Measurements from ENCODE around the gene FAIM2. TPM values are rescaled to one million over a fixed set of nuclear protein-coding genes. Genes with fewer than 3 reads are reported as not detected.
"Not testable (repeated sequence)": the region's sequence is repeated elsewhere in the genome, so short reads cannot be mapped to it uniquely, and the experiment has no call there.

Gene FAIM2
- total RNA-seq, 1 donor from 2014 or later, result 17.9 TPM

DNA sequence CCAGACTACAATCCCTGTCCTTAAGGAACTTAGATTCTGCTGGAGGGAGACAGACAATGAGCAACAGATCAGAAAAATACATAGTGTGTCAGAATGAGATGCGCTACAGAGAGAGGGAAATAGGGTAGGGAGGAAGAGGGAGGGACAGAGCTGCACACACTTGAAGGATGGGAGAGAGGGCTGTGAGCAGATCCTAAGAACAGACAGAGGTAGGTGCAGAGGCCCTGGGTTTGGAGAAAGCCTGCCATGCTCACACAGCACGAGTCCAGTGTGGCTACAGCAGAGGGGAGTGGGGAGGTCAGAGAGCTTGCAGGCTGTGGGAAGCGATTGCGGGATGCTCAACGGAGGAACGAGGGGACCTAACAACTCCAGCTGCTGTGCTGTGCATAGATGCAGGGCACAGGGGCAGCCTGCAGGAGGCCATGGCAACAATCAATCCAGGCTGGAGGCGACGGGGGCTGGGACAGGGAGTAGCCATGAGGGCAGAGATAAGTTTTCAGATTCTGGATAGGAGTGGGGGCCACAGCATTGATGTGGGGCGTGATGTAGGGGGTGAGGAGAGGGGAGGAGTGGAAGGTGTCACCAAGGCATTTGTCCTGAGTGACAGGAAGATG is 20.7 kb downstream of the FAIM2 start:
- FAIRE-seq (no peak), DNase-seq (ENCODE audit: low spot score in 2 of 2) (no peak)

DNA sequence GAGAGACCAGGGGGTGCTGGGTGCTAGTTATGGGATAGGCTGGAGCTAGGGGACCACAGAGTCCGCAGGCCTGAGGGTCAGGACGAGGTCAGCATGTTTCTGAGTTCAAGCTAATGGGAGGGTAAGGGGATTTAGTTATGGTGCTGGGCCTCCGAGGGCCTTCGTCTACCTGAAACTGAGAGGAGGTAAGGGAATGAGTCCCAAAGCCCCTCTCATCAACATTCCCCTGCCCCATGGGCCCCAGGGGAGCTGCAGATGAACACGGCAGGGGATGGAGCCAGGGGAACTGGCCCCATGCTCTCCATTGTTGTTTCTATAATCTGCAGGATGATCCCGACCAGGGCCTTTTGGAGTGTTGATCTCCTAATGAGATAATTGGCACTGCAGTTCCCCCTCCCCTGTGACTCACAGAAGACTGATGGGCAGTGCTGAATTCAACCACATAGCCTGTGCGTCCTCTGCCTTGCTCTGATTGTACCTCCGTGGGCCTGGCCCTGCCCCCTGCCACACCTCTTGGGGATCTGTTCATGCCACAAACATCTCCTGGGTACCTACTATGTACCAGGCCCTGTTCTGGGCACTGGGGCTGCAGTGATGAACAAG is 21.4 kb downstream of the FAIM2 start:
- FAIRE-seq (no peak), DNase-seq (ENCODE audit: low spot score in 2 of 2) (no peak)

DNA sequence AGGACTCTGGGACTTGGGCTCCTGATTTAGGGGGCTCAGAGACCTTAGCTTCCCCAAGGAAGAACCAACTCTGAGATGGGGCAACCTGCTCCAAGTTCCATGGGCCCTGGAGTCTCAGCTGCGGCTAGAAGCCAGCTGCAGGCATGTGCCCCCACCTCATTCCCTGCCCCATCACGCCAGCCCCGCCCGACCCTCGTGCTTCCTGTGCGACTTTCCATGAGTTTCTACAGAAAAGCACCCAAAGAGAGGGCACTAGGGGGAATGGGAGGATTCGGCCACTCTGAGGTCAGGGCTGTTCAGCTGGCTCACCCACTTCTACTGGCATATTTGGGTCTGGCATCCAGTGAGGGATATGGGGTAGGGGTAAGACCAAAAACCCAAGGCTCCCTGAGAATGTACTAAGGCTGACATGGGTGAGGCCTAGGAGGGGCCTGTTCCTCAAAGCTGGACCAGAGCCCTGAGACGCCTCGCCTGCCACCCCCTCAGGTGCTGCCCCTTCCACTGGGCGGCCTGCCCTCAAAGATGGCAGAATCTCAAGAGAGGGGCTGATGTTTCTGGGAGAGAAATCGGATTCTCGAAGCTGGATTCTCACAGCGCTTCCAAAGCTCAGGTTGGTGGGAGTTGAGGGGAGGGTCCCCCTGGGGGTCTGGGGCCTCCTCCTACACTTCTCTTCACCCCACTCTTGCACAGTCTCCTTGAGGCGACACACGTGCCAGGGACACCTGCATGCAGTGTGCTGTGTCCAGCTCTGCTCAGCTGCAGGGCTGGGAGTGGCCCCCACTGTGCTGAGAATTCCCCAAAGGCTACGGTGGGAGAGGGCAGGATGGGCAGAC is 22.1 kb downstream of the FAIM2 start:
- no peak for DNase-seq (ENCODE audit: low spot score in 2 of 2)

DNA sequence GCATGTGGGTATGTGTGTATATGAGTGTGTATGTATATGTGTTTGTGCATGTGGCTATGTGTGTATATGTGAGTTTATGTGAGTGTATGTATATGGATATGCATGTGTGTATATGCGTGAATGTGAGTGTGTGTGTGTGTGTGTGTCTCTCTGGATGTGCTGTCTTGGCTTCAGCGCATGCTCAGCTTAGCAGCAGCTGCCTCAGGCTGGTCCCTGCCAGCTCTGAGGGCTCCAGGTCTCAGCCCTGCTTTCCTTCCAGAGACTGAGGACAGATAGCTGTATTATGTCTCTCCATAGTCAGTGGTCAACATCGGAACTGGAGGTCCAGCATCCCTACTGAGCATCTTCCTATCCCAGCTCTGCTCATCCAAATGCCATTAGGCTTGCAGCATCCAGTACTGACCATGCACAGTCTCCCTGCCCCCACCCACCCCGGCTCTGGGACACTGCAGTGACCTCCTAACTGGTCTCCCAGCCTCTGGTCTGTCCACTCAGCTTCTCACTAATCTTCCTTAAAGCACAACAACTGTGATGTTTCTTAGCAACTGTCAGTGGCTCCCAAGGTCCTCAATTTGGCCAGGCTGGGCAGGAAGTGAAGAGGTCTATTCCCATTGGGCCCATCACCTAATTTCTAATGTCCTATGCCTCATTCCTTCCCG is 22.8 kb downstream of the FAIM2 start:
- DNase-seq (ENCODE audit: low spot score in 2 of 2) (no peak), FAIRE-seq (no peak)

More for the DNA sequence above, 22.1 kb downstream of the FAIM2 start:
- FAIRE-seq, result no peak

DNA sequence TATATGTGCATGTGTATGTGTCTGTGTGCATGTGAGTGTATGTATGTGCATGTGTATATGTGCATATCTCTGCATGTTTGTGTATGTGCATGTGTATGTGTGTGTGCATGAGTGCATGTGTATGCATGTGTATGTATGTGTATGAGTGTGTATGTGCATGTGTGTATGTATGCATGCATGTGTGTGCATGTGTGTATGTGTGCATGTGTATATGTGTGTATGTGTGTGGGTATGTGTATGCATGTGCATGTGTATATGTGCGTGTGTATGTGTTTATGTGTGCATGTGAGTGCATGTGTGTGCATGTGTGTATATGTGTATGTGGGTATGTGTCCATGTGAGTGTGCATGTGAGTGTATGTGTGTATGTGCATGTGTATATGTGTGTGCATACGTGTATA is 24.6 kb downstream of the FAIM2 start:
- not testable (repeated sequence) for FAIRE-seq; DNase-seq (ENCODE audit: low spot score in 2 of 2)

DNA sequence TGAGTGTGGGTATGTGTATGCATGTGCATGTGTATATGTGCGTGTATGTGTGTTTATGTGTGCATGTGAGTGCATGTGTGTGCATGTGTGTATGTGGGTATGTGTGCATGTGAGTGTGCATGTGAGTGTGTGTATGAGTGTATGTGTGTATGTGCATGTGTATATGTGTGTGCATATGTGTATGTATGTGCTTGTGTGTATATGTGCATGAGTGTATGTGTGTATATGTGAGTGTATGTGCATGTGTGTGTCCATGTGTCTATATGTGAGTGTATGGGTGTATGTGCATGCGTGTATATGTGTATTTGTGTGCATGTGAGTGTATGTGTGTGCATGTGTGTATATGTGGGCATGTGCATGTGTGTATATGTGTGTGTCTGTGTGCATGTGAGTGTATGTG is 25.7 kb downstream of the FAIM2 start:
- no peak for DNase-seq (ENCODE audit: low spot score in 2 of 2)
- no peak for FAIRE-seq

DNA sequence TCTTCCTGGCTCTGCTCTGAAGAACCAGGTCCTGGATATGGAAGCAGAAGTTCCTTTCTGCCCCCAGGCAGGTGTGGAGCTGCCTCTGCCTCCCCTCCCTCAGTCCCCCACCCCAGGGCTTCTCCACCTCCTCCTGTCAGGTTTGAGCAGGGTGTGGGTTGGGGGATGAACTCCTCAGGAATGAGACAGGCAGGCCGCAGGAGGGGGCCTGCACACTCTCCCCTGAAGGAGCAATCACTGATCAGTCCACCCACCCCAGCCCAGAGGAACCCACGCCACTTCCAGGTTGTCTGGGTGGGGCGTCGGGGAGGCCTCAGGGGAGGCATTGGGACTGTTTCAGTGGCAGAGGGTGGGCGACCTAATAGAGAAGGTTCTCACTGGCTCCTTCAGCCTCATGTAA is 26.6 kb downstream of the FAIM2 start:
- DNase-seq (ENCODE audit: low spot score in 2 of 2) (no peak), FAIRE-seq (no peak)

DNA sequence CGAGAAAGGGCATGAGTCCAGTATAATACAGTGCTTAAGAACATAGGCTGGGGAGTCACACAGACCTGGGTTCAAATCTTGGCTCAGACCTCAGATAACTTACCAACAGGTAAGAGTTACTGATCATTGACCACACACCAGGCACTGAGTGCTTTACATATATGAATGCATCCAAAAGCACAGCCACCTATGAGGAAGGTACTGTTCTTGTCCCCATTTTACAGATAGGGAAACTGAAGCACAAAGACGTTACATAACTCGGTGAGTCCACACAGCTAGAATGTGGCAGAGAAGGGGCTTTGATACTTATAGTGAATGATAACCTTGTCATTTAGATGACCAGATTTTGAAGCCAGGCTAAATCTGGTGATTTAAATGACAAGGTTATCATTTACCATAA is 27.6 kb downstream of the FAIM2 start:
- FAIRE-seq, result no peak
- no peak for DNase-seq (ENCODE audit: low spot score in 2 of 2)

DNA sequence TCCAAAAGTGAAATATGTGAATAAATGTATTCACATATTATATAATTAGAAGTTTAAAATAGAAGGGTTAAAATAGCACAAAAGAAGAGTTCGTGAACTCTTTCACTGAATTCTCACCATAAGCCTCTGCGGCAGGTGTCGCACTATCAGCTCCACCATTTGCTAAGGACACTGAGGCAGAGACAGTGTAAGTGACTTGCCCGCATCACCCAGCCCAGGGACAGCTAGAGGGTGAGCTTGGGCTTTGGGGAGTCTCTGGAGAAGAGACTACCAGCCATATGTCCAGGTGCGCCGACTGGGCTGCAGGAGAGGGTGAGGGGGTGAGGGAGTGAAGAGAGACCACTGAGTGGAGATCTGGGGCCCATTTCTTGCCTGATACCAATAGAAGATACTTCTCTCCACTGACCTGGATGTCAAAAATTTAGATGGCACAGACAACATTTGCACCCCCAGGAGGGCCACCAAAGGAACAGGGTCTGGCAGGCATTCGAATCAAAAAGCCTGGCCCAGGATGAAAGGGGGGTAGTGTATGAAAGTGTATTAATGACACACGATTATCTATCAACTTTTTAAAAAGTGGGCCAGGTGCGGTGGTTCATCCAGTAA is 28.5 kb downstream of the FAIM2 start:
- no peak for DNase-seq (ENCODE audit: low spot score in 2 of 2)
- FAIRE-seq, result no peak

DNA sequence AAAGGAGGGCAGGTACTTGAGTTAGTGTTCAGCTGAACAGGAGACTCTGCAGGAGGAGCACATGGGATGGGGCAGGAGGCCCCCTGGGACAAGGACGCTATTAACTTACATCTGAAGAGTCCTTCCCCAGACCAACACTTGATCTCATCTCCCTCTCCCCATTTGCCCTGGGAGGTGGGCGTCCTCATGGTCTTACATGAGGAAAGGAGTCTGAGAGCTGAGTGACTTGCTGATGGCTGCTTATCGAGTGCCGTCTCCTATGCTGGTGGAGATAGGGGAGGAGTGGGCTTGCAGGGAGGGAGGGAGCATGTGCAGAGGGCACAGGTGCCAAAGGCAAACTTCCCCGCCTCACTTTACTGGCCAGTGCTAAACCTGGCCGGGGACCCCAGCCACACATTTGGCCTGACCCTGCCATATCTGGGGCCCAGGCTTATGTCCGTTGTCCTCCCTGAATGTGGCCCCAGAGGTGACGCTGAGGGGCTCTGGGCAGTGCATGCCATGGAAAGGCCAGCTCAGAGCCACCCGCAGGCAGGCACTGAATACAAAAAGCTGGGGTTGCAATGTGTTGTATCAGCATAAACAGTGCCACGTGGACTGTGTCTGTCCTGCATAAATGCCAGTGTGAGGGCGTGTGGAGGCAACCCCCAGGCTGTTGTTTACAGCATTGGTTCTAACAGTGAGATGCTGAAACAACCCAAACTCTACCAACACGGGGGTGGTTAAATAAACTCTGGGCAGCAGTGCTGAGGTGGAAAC is 29.4 kb downstream of the FAIM2 start:
- DNase-seq (ENCODE audit: low spot score in 2 of 2) (no peak), FAIRE-seq (no peak)

DNA sequence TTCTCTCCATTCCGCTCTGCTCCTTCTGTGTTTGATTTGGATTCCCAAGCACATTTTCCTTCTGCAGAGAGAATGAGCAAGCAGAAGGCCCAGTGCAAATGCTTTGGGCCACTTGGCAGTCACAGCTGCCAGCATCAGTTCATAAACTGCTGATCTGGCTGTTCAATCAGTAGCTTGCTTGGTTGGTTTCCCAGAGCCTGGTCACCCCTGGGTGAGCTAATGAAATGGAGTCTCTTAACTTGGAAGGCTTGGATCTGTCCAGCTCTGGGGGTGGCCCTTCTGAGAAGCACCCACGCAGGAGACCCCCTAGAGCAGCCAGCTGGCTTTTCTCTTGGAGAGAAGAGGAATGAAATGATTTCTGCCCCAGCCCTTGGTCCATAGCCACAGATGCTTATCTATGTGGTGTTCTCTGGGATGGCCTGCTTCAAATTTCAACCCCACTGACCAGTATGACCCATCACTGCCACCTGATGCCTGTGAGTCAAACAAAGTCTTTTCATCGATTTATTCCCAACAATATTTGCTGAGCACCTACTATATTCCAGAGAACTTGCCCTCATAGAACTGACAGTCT is 30.3 kb downstream of the FAIM2 start:
- no peak for DNase-seq (ENCODE audit: low spot score in 2 of 2)
- no peak for FAIRE-seq

DNA sequence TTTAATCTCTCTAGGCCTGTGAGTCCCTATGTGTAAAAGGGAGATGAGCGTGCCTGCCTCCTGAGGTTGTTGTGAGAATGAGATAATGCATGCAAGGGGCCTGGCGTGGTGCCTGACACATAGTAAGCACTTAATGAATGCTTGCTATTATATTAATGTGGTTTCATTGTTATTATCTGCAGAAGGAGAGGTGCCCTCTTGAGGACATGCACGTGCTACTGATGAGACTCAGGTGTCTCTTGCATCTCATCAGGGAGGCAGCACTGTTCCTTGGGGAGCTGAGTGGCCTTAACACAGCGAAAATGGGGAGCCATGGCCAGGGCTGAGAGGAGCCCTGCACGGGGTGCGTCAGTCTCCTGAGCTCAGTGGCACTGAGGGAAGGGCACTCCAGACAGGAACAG is 30.9 kb downstream of the FAIM2 start:
- DNase-seq (ENCODE audit: low spot score in 2 of 2), result no peak
- FAIRE-seq, result no peak

DNA sequence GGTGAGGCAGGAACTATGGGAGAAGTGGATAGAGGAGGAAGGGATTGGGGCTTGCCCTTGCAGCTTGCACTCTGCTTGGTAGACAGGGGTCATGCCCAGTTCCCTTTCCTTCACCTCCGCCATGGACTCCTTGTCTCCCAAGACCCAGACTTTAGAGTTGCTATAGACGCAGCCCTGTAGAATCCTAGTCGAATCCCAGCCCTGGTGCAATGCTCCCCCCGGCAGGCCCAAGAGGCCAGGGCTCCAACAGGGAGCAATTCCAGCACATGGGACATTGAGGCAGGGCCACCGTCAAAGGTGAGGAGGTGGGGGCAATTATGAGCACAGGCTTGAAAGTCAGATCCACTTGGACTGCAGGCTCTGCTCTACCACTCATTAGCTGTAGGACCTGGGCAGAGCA is 31.3 kb downstream of the FAIM2 start:
- DNase-seq (ENCODE audit: low spot score in 2 of 2) (no peak), FAIRE-seq (no peak)

DNA sequence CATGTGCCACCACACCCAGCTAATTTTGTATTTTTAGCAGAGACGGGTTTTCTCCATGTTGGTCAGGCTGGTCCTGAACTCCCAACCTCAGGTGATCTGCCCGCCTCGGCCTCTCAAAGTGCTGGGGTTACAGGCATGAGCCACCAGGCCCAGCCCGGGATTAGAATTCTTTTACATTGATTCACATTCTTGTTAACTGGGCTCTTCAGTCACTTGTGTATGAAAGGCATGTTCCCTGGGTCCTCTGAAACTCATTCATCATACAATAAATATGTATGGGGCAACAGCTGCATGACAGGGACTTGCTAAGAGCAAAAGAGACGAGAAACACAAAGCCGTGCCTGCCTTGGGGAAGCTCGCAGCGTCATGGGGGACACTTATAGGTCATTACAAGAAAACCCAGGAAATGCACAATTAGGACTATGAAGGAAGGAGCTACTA is 31.9 kb downstream of the FAIM2 start:
- not testable (repeated sequence) for FAIRE-seq; DNase-seq (ENCODE audit: low spot score in 2 of 2)

DNA sequence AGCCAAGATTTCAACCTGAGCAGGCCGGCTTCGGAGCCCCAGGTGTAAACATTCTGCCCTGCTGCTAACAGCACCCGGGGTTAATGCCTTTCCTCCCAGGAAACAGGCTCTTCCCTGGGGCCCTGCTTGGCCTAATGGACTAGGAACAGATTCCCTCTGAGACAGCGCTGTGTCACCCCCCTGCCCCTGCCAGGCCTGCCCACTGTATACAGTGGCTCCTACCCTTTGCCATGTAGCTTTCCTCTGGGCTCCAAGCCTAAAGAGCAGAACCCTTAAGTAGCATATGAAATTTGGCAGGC is 32.5 kb downstream of the FAIM2 start:
- DNase-seq (ENCODE audit: low spot score in 2 of 2), result no peak
- FAIRE-seq, result no peak

DNA sequence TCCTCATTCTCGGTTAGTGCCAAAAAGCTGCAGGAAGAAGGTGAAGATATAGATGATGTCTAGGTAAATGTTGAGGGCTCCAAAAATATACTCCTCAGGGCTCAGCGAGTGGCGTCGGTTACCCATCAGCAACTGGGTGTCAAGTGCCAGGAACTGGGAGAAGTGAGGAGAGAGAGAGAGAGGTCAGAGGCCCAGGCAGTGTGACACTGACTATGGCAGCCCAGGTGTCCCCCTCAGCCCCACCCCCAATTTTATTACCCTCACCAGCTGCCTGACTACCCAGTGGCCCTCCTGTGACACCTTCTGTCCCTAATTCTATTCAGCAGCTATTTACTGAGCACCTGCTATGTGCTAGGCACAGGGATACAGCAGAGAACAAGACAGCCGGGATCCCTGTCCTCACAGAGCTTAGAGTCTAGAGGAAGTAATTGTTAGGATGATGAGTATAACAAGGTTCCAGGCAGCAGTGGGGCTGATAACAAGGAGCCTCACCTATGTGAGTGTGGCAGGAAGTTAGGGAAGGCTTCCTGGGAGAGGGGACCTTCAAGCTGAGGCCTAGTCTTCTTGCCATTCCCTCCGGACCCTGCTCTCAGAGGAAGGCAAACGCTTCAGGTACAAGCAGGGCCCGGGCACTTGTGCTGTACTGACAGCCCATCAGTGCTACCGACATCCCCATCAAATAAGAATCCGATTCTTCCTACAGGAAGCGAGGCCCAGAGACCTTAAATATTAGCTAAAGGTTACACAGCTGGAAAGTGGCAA is 33.0 kb downstream of the FAIM2 start:
- no peak for FAIRE-seq
- no peak for DNase-seq (ENCODE audit: low spot score in 2 of 2)

DNA sequence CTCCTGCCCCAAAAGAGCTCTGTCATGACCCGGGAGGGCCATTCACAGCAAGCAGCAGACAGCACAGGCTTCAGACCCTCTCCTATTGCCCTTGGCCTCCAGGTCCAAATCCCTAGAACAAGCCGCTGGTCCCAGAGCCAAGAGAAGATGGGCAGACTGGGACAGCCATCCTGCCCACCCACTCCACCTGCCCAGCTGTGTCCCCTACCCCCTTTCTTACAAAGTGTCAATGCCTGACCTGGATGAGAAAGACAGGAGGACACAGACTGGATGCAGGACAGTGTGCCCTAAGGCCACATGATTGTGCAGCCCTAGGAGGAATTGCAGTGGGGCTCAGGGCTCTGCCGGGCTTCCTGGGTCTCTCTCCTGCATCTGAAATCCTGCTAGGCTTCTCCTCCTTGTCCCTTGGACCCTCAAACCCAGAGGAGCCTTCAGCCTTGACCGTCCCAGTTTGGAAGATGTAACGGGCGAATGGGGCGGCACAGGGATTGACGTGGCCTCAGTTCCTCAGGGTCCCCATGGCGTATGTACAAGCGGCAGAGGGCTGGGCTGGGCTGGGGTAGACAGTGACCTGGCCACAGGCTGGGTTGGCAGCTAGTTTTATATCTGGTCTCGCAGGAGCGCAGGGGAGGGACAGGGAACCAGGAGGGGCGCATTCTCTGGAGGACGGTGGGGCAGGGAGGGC is 33.7 kb downstream of the FAIM2 start:
- DNase-seq (ENCODE audit: low spot score in 2 of 2), result no peak
- no peak for FAIRE-seq

DNA sequence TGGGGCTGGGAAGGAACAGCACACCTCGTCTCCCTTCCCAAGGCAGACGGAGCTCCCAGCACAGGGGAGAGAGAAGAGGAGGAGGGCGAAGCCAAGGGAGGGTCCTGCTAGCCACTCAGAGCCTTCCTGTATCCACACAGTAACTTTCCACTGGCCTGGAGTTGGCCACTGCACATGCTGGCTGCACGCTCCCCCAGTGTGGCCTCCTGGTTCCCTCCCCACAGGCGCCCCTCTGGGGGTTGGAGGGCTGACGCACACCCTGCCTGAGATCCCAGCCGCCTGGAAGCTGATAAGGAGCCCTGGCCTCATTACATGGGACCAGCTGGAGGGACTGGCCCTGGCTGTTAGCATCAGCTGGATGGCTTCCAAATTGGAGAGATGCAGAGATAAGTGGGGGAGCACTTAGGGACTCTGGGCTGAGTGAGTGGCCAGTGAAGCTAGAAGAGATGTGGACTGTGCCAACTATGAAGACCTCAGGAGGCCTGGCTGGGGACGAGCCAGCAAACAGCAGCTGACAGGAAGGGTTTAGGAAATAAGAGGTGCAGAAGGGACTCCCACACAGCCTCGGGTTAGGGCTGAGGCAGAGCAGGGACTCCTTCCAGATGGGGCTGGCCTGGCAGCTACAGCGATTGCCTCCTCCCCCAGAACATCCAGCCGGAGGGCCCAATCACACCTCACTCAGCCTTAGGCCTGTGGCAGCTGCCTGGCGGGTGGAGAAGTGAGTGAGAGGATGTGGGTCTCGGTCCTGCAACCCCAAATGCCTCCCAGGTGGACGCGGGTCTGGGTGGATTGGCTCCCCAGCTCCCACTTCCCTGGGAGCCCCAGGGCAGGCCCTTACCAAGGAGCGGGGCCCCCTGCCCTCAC is 34.5 kb downstream of the FAIM2 start:
- FAIRE-seq, result no peak
- DNase-seq (ENCODE audit: low spot score in 2 of 2), result peak; percentile 40 to 65

Data from frontal cortex (tissue), 4 donors.